Ishikawa (cell line): ENCODE measurements around the gene ACVR1B.

Experiments used
- CEBPB ChIP-seq: IDR thresholded peaks from 2 replicates; pipeline ENCODE4 v1.6.1; 2012
- CREB1 ChIP-seq: IDR thresholded peaks from 2 replicates; pipeline ENCODE4 v1.6.1; 2012; ENCODE audit warnings: low read depth
- EGR1 ChIP-seq: IDR thresholded peaks from 2 replicates; pipeline ENCODE4 v1.6.1; 2012
- EP300 ChIP-seq: IDR thresholded peaks from 2 replicates; pipeline ENCODE4 v1.6.1; 2012; ENCODE audit warnings: borderline replicate concordance
- FOXM1 ChIP-seq: IDR thresholded peaks from 2 replicates; pipeline ENCODE4 v1.6.1; 2012; ENCODE audit warnings: low read depth, borderline replicate concordance
- NFIC ChIP-seq: IDR thresholded peaks from 2 replicates; pipeline ENCODE4 v1.6.1; 2012
- RAD21 ChIP-seq: IDR thresholded peaks from 2 replicates; pipeline ENCODE4 v1.6.1; 2012; ENCODE audit warnings: low read depth
- TAF1 ChIP-seq: IDR thresholded peaks from 2 replicates; pipeline ENCODE4 v1.6.1; 2012; ENCODE audit warnings: low read depth, mild to moderate bottlenecking
- TCF12 ChIP-seq: IDR thresholded peaks from 2 replicates; pipeline ENCODE4 v1.6.1; 2012; ENCODE audit warnings: low read depth
- TEAD4 ChIP-seq: IDR thresholded peaks from 2 replicates; pipeline ENCODE4 v1.6.1; 2012
- YY1 ChIP-seq: IDR thresholded peaks from 2 replicates; pipeline ENCODE4 v1.6.1; 2012; ENCODE audit warnings: low read depth
- ZBTB7A ChIP-seq: IDR thresholded peaks from 2 replicates; pipeline ENCODE4 v1.6.1; 2012; ENCODE audit warnings: low read depth
- TF ChIP-seq, protein P1 (sequence below): IDR thresholded peaks from 2 replicates; pipeline ENCODE4 v1.6.1; 2012
- TF ChIP-seq, protein P2 (sequence below): IDR thresholded peaks from 2 replicates; pipeline ENCODE4 v1.6.1; 2012; ENCODE audit warnings: low read depth, mild to moderate bottlenecking
- TF ChIP-seq, protein P3 (sequence below): IDR thresholded peaks from 2 replicates; pipeline ENCODE4 v1.6.1; 2012

The ACVR1B gene

DNA sequence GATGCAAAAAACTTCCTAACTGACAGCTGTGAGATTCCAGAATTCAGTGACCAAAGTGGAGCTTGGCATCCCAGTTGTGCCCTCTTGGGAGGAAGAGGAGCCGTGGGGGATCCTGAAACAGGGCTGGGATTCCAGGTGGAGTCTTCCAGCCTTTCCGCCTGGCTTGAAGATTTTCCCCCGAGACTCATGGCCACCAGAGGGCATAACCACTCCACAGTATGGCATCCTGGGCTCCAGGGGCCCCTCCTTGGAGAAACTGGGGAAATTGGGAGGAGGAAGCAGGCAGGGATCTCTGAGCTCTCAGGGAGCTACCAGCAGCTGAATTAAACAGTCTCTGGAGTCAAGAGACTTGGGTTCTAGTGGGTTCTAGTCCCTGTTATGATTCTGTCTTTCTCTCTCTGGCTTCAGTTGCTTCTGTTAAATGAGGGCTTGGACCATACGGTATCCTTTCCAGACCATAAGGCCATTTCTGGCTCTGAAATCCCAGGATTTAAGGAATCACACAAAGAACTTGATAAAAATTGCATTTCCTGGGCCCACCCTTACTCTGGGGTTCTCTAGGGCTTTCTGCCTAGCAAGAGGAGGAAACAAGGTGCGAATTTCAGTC lies 52.6 kb downstream of the ACVR1B start:
- TF ChIP-seq EP300: no peak
- TF ChIP-seq TEAD4: no peak
- TF ChIP-seq, protein P1, sequence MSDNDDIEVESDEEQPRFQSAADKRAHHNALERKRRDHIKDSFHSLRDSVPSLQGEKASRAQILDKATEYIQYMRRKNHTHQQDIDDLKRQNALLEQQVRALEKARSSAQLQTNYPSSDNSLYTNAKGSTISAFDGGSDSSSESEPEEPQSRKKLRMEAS: no peak
- no peak for TF ChIP-seq TAF1
- peak; percentile 99 for TF ChIP-seq RAD21
- no peak for TF ChIP-seq ZBTB7A
- TF ChIP-seq YY1: 0 out of 2 replicates have a peak, but pooled peaks have one; percentile 45

DNA sequence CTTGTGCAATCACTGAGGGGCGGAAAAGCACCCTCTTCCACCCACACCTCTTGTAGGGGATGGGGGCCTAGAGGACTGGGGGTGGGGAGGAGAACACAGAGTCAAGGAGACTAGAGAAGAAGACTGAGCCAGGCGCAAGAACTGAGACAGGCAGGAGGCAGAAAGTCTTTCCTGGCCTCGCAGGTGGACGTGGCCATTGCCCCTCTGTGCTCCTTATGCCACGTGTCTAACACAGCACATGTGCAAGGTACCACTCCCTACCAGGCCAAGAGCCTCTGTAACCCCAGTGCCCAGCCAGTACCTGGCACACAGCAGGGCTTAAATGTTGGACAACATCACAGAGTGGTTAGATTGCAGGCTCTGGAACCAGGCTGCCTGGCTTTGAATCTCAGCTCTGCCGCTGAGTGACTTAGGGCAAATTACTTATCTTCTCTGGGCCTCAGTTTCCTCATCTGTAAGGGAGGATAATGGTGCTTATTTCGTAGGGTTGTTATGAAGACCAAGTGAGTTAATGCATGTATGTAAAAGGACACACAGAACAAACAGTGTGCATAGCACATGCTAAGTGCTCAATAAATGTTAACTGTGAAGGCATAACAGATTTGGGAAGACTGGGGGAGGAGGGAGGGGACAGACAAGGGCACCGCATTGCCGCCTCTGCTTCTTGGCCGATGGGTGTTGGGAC lies 53.9 kb downstream of the ACVR1B start:
- no peak for TF ChIP-seq FOXM1
- TF ChIP-seq YY1: no peak
- no peak for TF ChIP-seq CREB1
- no peak for TF ChIP-seq TEAD4
- TF ChIP-seq CEBPB: no peak

DNA sequence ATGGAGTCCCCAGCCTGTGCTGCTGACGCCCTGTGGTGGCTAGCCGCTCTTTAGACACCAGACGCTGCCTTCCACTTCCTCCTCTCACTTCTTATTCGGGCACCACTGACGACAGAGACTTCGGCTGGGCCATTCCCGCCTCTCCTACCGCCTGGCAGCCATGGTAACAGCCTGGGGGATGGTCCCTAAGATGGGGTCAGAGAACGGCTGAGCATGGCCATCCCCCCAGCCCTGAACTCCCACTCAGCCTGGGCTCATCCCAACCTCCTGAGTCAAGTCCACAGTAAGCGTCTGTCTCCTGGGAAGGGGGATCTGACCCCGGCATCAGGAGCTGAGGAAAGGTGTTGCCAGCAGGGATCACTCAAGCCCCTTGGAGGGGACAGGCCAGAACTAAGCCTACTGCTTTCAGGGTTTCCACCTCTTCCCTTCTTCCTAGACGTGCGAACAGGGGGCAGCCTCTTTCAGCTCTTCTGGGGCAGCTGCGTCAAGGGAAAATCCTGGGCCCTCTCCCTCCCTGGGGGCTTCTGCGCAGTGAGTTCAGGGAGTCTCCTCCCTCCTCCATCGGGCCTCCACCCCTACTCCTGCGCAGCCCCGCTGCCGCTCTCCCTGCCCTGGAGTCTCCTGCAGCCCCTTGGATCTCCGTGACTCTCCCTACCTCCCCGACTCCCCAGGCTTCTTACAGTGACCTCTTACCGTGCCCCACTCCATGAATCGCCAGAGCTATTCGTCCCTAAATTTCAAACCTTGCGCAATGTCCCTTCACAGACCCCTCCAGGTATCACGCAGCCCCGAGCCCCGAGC lies 54.6 kb downstream of the ACVR1B start:
- TF ChIP-seq CEBPB: peak; percentile 82
- TF ChIP-seq EP300: no peak

DNA sequence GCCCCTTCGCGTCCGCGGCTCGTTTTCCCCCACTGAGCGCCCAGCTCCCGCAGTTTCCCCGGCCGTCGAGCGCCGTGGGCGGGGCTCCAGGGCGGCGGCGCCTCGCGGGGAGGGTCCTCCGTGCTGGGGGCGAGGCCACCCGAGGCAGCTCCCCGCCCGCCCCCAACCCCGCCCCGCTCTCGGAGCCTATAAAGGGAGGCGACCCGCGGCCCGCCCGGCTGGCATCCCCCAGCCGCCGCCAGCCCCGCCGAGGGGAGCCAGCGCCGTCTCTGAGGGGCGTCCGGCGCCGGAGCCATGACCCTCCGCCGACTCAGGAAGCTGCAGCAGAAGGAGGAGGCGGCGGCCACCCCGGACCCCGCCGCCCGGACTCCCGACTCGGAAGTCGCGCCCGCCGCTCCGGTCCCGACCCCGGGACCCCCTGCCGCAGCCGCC lies 55.2 kb downstream of the ACVR1B start, which contains the start of gene TAMALIN:
TSS of gene TAMALIN (plus strand) at position 221 of the 432 bp plus-strand sequence. CDS start at position 295, 74 bp downstream.
- no peak for TF ChIP-seq TAF1
- no peak for TF ChIP-seq RAD21
- no peak for TF ChIP-seq EGR1
- no peak for TF ChIP-seq FOXM1
- TF ChIP-seq TCF12: no peak
- TF ChIP-seq, protein P2, sequence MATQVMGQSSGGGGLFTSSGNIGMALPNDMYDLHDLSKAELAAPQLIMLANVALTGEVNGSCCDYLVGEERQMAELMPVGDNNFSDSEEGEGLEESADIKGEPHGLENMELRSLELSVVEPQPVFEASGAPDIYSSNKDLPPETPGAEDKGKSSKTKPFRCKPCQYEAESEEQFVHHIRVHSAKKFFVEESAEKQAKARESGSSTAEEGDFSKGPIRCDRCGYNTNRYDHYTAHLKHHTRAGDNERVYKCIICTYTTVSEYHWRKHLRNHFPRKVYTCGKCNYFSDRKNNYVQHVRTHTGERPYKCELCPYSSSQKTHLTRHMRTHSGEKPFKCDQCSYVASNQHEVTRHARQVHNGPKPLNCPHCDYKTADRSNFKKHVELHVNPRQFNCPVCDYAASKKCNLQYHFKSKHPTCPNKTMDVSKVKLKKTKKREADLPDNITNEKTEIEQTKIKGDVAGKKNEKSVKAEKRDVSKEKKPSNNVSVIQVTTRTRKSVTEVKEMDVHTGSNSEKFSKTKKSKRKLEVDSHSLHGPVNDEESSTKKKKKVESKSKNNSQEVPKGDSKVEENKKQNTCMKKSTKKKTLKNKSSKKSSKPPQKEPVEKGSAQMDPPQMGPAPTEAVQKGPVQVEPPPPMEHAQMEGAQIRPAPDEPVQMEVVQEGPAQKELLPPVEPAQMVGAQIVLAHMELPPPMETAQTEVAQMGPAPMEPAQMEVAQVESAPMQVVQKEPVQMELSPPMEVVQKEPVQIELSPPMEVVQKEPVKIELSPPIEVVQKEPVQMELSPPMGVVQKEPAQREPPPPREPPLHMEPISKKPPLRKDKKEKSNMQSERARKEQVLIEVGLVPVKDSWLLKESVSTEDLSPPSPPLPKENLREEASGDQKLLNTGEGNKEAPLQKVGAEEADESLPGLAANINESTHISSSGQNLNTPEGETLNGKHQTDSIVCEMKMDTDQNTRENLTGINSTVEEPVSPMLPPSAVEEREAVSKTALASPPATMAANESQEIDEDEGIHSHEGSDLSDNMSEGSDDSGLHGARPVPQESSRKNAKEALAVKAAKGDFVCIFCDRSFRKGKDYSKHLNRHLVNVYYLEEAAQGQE: no peak
- TF ChIP-seq YY1: no peak
- no peak for TF ChIP-seq CREB1
- TF ChIP-seq NFIC: no peak

DNA sequence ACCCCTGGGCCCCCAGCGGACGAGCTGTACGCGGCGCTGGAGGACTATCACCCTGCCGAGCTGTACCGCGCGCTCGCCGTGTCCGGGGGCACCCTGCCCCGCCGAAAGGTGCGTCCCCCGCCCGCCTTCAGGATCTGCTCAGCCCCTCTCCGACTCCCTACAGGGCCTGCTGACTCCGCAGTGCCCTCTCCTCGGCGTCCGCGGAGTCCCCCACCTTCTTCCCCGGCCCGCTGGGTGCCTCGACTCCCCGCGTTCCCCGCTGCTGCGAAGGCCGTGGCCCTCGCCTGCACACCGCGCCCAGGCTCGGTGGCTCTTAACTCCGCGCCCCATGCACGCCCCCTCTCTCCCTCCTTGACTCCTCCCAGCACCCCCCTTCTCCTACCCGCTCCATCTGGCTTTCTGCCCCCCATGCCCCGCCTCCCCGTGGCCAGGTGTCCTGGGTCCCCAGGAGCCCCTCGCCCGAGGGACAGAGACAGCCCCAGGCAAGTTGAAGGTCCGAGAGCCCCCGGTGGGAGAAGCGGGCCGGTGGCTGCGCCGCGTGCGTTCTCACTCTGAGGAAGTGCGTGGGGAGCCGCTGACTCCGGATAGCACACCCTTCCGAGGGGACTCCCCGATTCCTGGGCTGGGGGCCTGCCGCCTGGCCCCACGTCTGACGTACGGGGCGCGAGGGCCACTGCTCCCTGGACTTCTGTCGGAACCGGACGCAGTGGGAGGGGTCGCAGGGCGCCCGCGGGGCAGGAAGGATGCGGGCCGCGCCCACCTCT lies 55.8 kb downstream of the ACVR1B start:
- TF ChIP-seq CEBPB (no peak), NFIC (no peak), TAF1 (no peak), ZBTB7A (peak; percentile 93), EGR1 (no peak)

DNA sequence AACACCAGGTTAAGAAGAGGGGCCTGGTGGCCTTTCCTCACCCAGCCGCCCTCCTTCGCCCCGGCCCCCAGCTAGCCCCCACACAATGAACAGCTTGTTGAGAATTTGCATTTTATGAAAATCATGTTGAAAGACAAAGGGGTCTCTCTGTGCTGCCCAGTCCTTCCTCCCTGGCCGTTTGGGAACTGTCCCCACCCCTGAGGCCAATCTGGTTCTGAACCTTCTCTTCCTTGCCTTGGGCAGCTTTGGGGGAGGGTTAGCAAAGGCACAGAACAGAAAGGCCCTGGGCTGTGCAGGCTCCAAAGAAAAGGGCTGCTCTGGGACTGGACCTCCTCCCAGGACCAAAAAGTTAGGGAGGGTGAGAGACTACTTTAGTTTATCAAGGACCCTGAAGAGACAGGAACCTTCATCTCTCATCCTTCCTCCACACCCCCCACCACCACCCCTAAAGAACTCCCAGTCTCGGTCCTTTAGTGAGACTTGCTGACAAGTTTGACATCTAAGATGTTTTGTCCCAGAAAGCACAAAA lies 56.5 kb downstream of the ACVR1B start:
- TF ChIP-seq ZBTB7A (peak; percentile 57; the same call in 1 of the 2 replicates), RAD21 (no peak)

DNA sequence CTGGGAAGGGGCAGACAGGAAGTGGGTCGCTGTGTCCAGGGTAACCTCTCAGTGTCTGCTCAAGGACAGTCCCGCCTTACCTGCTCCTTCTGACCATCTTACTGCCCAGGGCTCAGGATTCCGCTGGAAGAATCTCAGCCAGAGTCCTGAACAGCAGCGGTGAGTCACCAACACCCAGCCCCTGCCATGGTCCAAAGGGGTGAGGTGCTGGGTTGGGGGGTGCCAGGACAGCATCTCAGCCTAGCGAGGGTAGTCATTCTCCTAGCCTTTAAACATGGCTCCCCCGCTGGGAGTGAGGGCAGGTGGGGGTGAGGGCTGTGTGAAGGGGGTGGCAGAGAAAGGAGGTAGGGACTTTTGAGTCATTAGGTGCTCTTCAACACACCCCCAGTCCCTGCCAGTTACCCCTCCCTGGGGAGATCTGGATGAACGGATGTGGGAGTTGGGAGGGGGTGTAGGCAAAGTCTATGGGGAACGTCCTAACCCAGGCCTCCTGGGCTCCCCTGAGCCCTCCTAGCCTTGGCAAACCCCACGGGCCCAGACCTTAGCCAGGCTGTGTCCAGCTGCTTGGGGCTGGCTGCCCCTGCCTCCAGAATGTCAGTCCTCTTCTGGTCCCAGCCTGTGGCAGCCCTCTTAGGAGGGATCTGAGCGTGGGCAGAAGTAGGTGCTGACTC lies 57.7 kb downstream of the ACVR1B start:
- no peak for TF ChIP-seq TAF1
- TF ChIP-seq CREB1: no peak
- TF ChIP-seq EGR1: no peak
- no peak for TF ChIP-seq FOXM1
- TF ChIP-seq ZBTB7A: no peak
- no peak for TF ChIP-seq CEBPB
- TF ChIP-seq, protein P3, sequence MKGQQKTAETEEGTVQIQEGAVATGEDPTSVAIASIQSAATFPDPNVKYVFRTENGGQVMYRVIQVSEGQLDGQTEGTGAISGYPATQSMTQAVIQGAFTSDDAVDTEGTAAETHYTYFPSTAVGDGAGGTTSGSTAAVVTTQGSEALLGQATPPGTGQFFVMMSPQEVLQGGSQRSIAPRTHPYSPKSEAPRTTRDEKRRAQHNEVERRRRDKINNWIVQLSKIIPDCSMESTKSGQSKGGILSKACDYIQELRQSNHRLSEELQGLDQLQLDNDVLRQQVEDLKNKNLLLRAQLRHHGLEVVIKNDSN: no peak
- TF ChIP-seq, protein P2: no peak
- no peak for TF ChIP-seq RAD21
- no peak for TF ChIP-seq TCF12
- TF ChIP-seq NFIC: no peak
- TF ChIP-seq EP300: no peak
- no peak for TF ChIP-seq TEAD4
- TF ChIP-seq YY1: no peak
- TF ChIP-seq, protein P1: no peak
